GM19351 (cell line): ENCODE measurements around the gene CLDN12.
A peak's percentile ranks its signal among the peaks of the same experiment; 100 is the strongest.

ENCODE experiments used
- ATAC-seq: cut with Tn5 transposase; IDR thresholded peaks from one replicate; pipeline ENCODE4 v1.9.1; 2021; ENCODE audit warnings: mild to moderate bottlenecking, moderate library complexity; ENCODE audit not compliant: unreplicated experiment

The CLDN12 gene

GRCh38 chr7:90403174-90404113, at the start of gene CLDN12:
TSS of gene CLDN12 (plus strand) at chr7:90403461. CDS start at chr7:90412677, 9,216 bp downstream.
- ATAC-seq: peak; percentile 96

DNA sequence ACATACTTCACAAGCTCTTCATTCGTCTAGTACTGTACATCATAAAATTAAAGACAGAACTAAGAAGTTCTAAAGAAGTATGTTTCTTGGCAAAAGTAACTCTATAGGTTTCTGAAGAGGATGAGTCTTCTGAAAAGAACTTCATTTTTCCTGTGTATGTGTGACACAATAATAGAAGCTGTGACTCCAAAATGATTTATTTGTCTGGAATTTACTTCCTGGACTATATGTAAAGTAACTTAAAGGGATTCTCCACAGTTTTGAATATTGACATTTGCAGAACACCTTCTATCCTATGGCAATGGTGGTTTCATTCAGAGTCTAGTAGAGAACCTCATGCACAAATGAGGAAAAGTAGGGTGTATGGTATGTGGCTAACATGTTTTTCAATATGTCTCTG, 19.8 kb upstream of the CLDN12 start:
- ATAC-seq: no peak

DNA sequence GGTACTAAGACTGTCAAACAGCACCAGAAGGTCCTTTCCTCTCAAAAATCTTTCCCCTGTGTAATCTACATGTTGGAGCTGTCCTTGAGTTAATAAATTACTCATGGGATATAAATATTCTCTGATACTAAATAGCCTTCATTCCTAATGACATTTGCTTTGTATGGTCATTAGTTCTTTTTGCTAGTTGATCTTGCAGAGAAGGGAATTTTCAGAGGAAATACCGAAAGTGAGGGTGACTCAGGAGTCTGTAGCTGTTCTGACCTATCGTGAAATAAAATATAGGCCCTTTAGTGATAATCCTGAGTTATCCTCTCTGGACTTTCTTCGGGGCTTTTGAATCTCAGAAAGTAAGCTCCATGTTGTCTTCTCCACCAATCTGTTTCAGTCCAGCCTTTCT, 19.4 kb upstream of the CLDN12 start:
- no peak for ATAC-seq

DNA sequence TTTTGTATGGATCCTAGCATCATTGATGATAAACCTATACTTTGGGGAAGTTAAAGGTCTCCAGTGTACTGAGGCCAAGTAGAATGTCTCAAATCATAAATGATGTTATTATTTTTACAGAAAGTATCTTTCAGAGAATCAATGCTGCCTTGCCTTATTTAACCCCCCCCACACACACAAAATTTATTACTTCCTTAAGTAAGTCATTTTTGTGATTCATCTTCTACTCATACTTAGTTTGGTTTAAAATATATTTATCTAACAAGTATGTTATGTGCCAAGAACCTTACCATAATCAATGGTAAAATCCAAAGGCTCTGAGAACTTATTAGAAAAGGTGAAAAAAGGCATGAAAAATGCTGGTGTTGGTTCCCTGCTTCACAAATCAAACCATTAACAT, 18.8 kb upstream of the CLDN12 start:
- no peak for ATAC-seq

GRCh38 chr7:90387470-90388240, 15.6 kb upstream of the CLDN12 start:
- no peak for ATAC-seq

GRCh38 chr7:90390926-90391325, 12.3 kb upstream of the CLDN12 start:
- ATAC-seq: no peak

- ATAC-seq: no peak
These were observed 11.8 kb upstream of the CLDN12 start for GRCh38 chr7:90391488-90391887.

DNA sequence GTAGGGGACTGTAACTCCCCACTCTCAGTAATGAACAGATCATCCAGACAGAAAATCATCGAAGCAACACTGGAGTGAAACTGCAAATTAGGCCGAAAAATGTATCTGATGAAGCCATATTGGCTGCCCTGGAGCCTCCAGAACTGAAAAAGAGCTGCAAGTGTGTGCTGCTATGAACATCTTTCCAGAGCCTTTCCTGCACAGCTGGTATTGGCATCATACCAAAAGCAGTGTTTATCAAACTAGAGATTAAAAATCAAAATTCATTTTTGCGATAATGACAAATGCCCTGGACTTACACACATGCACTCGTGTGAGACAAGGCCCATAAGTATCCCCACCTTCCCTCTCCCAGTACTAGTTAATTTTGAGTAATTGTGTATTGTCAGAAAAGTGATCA, 6.8 kb upstream of the CLDN12 start:
- ATAC-seq: no peak

DNA sequence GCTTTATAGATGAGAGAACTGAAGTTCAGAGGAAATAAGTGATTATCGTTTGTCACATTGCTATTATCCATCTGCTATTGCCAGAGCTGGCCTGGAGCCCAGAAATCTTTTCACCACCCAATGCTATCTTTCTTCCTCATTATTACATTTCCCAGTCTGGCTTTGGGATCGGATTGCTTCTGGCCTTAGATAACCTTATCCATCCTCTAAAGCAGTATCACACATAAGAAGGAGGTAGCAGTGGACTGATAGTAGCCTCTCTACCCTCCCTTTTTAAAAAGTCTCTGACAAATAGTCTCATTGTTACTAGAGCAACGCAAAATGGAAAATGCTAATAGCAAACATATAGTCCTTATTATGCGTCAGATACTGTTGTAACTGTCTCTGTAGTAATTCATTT, 1.3 kb upstream of the CLDN12 start:
- ATAC-seq: no peak

- no peak for ATAC-seq
These were observed 482 bp upstream of the CLDN12 start for GRCh38 chr7:90402785-90403173.

GRCh38 chr7:90404777-90405176, 1.5 kb downstream of the CLDN12 start:
- ATAC-seq: no peak

GRCh38 chr7:90407484-90407821, 4.2 kb downstream of the CLDN12 start:
- no peak for ATAC-seq

- no peak for ATAC-seq
These were observed 4.9 kb downstream of the CLDN12 start for GRCh38 chr7:90408142-90408541.

- no peak for ATAC-seq
These were observed 6.4 kb downstream of the CLDN12 start for GRCh38 chr7:90409667-90410066.

DNA sequence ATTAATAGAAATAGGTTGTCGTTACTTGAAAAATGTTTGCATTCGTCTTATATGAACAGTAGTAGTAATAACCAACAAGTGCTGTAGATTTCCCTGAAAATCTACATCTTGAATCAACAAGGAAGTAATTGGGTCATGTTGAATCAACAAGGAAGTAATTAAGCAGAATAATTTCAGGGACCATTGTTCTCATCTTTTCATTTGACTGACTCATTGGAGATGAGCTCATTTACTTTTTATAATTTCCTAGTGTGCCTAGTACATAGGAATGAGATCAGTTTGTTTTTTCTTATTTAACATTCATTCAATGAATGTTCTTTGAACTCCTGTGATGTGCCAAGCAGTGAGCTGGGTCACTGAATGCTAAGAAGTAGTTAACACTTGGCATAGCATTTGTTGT, 8.2 kb downstream of the CLDN12 start:
- ATAC-seq: no peak

- peak; percentile 83 for ATAC-seq
These were observed 9.4 kb downstream of the CLDN12 start for GRCh38 chr7:90412458-90413184.

- no peak for ATAC-seq
These were observed 9.9 kb downstream of the CLDN12 start for GRCh38 chr7:90413185-90413528.

DNA sequence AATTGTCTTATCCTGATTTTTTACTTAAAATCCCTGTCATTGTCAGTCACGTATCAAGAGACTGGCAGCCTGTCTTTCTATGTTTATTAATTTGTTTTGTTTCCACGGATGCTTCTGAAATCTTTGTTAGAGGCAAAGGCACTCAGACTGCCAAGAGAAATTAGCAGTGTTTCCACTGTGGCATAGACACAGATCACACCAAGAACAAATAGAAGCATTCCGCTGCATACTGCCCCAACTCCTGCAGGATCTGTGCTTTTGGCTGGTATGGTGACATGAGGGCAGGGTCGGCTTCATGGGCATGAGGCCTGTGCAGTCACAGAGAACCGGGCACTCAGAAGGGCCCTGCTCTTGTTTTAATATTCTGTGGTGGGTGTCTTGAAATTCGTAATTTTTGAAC, 18.4 kb downstream of the CLDN12 start:
- ATAC-seq: no peak

DNA sequence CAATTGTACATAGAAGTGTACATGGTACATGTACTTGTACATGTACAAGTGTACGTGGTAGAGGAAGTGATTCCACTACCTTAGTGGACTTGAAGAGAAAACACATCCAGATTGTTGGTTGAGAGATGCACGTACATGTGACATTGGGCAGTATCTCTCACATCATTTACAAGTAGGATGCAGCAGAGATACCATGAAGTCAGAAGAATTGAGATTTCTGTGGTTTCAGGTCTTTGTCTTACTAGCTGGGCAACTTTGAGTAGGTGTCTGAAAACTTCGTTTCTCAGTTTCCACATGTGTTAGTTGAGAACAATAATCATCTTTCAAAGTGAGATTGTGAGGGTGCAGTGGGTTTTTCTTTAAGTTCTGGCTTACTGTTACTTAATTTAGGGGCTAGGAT, 21.5 kb downstream of the CLDN12 start:
- peak; percentile 97 for ATAC-seq

DNA sequence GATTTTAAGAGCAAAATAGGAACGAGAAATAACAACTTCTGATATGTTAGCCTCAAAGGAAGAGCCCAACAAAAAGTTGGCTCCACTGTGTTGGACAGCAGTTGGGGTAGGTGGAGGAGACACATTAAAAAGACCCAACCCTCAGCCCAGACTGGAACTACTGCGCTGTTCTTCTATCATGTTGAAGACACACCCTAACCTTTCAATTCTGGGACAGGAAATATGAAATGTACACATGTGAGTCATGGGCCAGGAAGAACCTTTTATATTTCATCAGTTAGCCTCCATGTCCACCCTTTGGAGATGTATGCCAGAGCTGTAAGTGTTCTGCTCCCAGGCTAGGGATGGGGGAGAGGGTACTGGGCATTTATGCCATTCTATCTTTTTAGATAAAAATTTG, 22.1 kb downstream of the CLDN12 start:
- ATAC-seq: no peak

- ATAC-seq: no peak
These were observed 27.6 kb downstream of the CLDN12 start for GRCh38 chr7:90430614-90431460.
